ENCODE measurements around the gene RPL28.

RPL28 gene

DNA sequence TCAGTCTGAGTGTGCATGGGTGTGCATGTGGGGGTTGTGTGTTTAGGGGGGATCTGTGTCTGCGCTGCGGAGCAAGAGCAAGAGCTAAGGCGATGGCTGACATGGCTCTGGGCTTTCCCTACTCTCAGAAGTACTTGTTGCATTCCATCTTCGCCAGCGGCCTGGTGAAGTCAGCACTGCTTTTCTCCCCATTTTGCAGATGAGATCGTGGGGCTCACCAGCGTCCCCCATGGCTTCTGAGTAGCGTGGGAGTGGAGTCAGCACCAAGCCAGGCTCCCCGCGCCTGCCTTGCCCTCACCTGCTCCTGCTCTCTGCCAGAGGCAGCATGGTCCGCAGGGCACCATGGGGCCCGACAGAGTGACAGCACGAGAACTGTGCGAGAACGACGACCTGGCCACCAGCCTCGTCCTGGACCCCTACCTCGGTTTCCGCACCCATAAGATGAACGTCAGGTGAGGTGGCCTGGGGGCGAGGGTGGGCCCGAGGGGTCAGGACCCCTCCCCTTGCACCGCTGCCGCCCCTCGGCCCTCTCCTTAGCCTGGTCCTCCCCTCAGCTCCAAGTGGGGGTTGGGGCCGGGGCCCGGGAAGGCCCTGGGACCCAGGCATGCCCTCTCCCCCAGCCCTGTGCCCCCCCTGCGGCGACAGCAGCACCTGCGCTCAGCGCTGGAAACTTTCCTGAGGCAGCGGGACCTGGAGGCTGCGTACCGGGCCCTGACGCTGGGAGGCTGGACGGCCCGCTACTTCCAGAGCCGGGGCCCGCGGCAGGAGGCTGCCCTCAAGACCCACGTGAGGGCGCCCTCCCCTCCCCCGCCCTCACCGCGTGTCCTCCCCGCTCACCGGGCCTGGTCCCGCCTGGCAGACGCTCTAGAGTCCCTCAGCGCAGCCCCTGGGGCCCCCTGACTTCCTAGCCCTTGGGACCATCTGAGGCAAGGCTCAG, 43.9 kb upstream of the RPL28 start:
- no peak overlapping the region for H3K4me3 ChIP-seq (ENCODE audit: low read depth, low read length)
- TF ChIP-seq, protein P1, sequence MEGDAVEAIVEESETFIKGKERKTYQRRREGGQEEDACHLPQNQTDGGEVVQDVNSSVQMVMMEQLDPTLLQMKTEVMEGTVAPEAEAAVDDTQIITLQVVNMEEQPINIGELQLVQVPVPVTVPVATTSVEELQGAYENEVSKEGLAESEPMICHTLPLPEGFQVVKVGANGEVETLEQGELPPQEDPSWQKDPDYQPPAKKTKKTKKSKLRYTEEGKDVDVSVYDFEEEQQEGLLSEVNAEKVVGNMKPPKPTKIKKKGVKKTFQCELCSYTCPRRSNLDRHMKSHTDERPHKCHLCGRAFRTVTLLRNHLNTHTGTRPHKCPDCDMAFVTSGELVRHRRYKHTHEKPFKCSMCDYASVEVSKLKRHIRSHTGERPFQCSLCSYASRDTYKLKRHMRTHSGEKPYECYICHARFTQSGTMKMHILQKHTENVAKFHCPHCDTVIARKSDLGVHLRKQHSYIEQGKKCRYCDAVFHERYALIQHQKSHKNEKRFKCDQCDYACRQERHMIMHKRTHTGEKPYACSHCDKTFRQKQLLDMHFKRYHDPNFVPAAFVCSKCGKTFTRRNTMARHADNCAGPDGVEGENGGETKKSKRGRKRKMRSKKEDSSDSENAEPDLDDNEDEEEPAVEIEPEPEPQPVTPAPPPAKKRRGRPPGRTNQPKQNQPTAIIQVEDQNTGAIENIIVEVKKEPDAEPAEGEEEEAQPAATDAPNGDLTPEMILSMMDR (IDR thresholded peaks at IDR 0.05; ENCODE audit: borderline replicate concordance, insufficient read depth, low read depth, low read length): no peak

DNA sequence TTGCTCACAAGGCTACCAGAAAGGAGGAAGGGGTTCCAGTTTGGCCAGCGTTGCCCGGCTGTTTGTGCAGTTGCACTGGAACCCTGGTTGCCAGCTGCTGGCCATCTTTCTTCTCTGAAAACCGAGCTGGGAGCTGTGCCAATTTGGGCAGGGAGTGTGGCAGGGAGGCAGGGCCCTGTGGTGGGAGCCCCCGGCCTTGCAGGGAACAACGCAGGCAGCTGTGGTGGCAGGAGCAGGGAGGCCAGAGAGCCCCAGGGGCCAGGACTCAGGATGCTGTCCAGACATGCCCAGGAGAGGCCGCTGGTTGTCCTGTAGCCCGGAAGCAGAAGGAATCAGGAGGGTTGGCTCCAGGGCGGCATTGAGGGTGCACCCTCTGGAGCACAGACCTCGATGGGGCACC, 41.3 kb upstream of the RPL28 start:
- TF ChIP-seq, protein P1 (IDR thresholded peaks at IDR 0.05; ENCODE audit: borderline replicate concordance, insufficient read depth, low read depth, low read length): no peak
- no peak overlapping the region for H3K4me3 ChIP-seq (ENCODE audit: low read depth, low read length)

DNA sequence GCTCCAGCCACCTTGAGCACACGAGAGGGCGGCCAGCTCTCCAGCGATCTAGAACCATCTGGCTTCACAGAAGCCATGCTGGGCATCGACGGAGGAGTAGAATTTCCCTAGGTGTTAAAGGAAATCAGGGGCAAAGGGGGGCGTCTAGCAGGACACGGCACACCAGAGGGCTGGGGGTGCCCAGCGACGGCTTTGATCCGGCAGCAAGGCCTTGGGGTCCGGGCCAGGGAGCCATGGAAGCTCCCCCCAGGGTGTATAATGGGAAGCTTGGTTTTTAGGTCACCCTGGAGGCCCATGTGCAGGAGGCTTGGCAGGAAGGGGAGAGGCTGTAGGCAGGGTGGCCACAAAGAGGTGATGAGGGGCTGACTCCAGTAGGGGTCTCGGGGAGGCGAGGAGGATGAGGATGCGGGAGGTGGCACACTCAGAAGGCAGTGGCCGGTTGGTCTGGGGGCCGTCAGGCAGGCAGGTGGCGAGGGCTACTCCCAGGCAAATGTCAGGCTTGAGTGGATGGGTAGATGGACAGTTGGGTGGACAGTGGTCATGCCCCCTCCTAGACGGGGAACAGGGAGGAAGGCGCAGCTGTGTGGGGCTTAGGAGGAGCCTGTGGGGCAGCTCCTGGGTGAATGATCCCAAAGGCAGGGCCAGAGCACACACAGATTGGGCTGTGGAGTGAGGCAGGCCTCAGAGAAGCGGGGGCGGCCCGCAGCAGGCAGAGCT, 40.5 kb upstream of the RPL28 start:
- TF ChIP-seq, protein P1 (IDR thresholded peaks at IDR 0.05; ENCODE audit: borderline replicate concordance, insufficient read depth, low read depth, low read length): no peak

DNA sequence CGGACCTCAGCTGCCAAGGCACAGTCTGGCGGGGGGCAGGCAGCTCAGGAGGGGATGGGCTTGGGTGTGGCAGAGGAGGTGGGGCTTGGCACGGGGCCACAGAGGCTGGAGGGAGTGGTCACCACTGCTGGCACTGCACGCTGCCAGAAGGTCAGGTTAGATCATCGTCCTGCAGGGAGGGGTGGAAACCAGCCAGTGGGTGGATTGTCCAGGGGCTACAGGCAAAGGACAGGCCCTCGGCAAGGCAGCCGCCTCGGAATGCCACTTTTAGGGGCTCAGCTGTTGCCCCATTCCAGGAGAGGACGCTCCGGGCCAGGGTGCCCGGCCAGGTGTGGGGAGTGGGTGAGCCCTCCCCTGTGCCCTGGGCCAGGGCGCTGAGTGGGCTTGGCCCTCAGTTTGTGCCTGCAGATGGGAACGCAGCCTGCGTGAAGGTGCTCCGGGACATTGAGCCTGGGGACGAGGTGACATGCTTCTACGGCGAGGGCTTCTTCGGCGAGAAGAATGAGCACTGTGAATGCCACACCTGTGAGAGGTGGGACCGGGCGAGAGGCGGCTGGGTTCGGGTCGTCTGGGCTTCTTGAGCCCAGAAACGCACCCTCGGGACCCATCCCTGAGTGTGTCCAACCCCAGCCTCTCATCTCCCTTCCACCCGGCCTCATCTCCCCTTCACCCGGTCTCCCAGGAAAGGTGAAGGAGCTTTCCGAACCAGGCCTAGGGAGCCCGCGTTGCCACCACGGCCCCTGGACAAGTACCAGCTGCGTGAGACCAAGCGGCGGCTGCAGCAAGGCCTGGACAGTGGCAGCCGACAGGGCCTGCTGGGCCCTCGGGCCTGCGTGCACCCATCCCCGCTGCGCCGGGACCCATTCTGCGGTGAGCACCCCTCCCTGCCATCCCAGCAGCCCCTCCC, 39.7 kb upstream of the RPL28 start:
- TF ChIP-seq, protein P1 (IDR thresholded peaks at IDR 0.05; ENCODE audit: borderline replicate concordance, insufficient read depth, low read depth, low read length): no peak
- no peak overlapping the region for H3K4me3 ChIP-seq (ENCODE audit: low read depth, low read length)

More for the DNA sequence above, 40.5 kb upstream of the RPL28 start:
- no peak overlapping the region for H3K4me3 ChIP-seq (ENCODE audit: low read depth, low read length)

DNA sequence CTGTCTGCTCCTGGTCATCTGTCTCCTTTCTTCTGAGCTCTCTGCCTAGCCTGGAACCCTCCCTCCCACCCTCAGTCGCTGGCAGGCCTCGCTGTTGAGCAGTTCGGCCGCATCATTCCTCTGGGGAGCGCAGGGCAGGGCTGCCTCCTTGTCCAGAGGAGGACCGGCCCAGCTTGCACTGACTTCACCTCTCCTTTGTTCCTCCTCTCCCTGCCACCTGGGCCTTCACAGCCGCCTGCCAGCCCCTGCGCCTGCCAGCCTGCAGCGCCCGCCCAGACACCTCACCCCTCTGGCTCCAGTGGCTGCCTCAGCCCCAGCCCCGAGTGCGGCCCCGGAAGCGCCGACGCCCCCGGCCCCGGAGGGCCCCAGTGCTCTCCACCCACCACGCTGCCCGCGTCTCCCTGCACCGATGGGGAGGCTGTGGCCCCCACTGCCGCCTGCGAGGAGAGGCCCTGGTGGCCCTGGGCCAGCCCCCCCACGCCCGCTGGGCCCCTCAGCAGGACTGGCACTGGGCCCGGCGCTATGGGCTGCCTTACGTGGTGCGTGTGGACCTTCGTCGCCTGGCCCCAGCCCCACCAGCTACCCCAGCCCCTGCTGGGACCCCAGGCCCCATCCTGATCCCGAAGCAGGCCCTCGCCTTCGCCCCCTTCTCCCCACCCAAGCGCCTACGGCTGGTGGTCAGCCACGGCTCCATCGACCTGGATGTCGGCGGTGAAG, 38.8 kb upstream of the RPL28 start:
- TF ChIP-seq, protein P1 (IDR thresholded peaks at IDR 0.05; ENCODE audit: borderline replicate concordance, insufficient read depth, low read depth, low read length): no peak
- H3K4me3 ChIP-seq (ENCODE audit: low read depth, low read length): no peak overlapping the region

DNA sequence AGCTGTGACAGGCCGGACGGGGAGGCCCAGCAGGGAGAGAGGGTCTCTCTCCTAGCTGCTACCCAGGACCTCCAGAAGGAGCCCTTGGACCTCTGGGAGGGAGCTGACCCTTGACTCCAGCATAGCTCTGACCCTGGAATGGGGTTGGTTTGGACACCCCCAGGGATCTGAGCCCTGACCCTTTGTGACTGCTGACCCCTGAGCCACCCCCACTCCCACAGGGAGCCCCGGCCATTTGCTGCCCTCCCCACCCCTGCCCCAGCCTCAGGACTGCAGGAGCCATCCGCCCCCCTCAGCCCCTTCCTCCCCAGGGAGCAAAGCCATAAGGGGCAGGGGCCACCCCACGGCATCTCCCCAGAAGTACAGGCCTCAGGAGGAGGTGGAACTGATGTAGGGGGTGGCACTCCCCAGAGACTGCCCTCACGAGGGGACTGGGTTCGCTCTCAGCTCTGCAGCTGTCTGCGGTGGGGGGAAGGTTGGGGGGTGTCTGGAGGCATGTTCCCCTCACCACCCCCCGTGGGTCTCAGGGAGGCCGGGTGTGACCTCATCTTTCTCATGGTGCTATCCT, 38.2 kb upstream of the RPL28 start:
- TF ChIP-seq, protein P1 (IDR thresholded peaks at IDR 0.05; ENCODE audit: borderline replicate concordance, insufficient read depth, low read depth, low read length): no peak

More for the DNA sequence above, 38.2 kb upstream of the RPL28 start:
- H3K4me3 ChIP-seq (ENCODE audit: low read depth, low read length): no peak overlapping the region
